ENCODE data around the gene BDKRB2.

BDKRB2 gene

GRCh38 chr14:96204151-96205058, at the start of gene BDKRB2:
TSS of gene BDKRB2 (plus strand) at chr14:96204839. CDS start at chr14:96237108, 32,269 bp downstream.
- DNase-seq = peak; percentile 51 to 78

GRCh38 chr14:96154900-96155299, 49.7 kb upstream of the BDKRB2 start:
- no peak for DNase-seq

- DNase-seq = no peak
Measured at GRCh38 chr14:96156804-96157760, 47.6 kb upstream of the BDKRB2 start.

- no peak for DNase-seq
Measured at GRCh38 chr14:96158735-96159134, 45.9 kb upstream of the BDKRB2 start.

GRCh38 chr14:96160076-96160912, 44.3 kb upstream of the BDKRB2 start:
- no peak for DNase-seq

- no peak for DNase-seq
Measured at GRCh38 chr14:96160913-96161310, 43.7 kb upstream of the BDKRB2 start.

GRCh38 chr14:96161636-96162035, 43.0 kb upstream of the BDKRB2 start:
- no peak for DNase-seq

- DNase-seq = no peak
Measured at GRCh38 chr14:96162265-96162664, 42.4 kb upstream of the BDKRB2 start.

GRCh38 chr14:96162741-96163140, 41.9 kb upstream of the BDKRB2 start:
- DNase-seq = no peak

- DNase-seq = no peak
Measured at GRCh38 chr14:96164861-96165490, 39.7 kb upstream of the BDKRB2 start.

GRCh38 chr14:96165493-96166436, 38.9 kb upstream of the BDKRB2 start:
- DNase-seq = no peak

- DNase-seq = no peak
Measured at GRCh38 chr14:96166461-96167223, 38.0 kb upstream of the BDKRB2 start.

GRCh38 chr14:96167224-96168148, 37.2 kb upstream of the BDKRB2 start:
- peak in 1 of 2 donors; percentile 11 for DNase-seq

- DNase-seq = no peak
Measured at GRCh38 chr14:96168581-96168980, 36.1 kb upstream of the BDKRB2 start.

- no peak for DNase-seq
Measured at GRCh38 chr14:96170961-96171592, 33.6 kb upstream of the BDKRB2 start.

GRCh38 chr14:96173636-96174475, 30.8 kb upstream of the BDKRB2 start:
- DNase-seq = no peak

- DNase-seq = no peak
Measured at GRCh38 chr14:96176275-96176674, 28.4 kb upstream of the BDKRB2 start.
